Keratinocyte (primary cell): ENCODE results near the gene CSNK1D. TPM values are rescaled to one million over a fixed set of nuclear protein-coding genes. Genes with fewer than 3 reads are reported as not detected.
A peak's percentile ranks its signal among the peaks of the same experiment; 100 is the strongest.

Experiments
- DNase-seq: peaks from one replicate; pipeline ENCODE4 v3.0.0-alpha.2; 2011; ENCODE audit warnings: low read depth, missing footprints, low spot score
- FAIRE-seq: peaks from 2 replicates; lab custom pipeline; 2011; peaks lifted over from hg19 to GRCh38; lab: Jason Lieb, UNC
- H2AFZ ChIP-seq: 2 replicates; pipeline ENCODE4 v1.6.0; 2012; ENCODE audit warnings: low read length, control low read depth, inconsistent platforms; ENCODE audit not compliant: control insufficient read depth
- H3K27ac ChIP-seq: 2 replicates; pipeline ENCODE4 v1.5.1; 2011; ENCODE audit warnings: low read length; ENCODE audit not compliant: control insufficient read depth, insufficient read depth
- H3K27me3 ChIP-seq: 3 replicates; pipeline ENCODE4 v1.6.0; 2011; ENCODE audit warnings: low read length; ENCODE audit not compliant: control insufficient read depth, insufficient read depth; ENCODE audit errors: extremely low read depth
- H3K36me3 ChIP-seq, 2 experiments: 2 replicates in 1 of 2; 3 replicates in 1 of 2; pipeline ENCODE4 v1.5.1; 2011; ENCODE audit warnings: low read length in 2 of 2, mild to moderate bottlenecking in 1 of 2; ENCODE audit not compliant: control insufficient read depth in 2 of 2, insufficient read depth in 2 of 2; ENCODE audit errors: extremely low read depth in 1 of 2
- H3K4me1 ChIP-seq: 3 replicates; pipeline ENCODE4 v1.5.1; 2011; ENCODE audit warnings: low read length; ENCODE audit not compliant: control insufficient read depth, insufficient read depth; ENCODE audit errors: extremely low read depth
- H3K4me2 ChIP-seq: 3 replicates; pipeline ENCODE4 v1.6.0; 2011; ENCODE audit warnings: low read depth, low read length; ENCODE audit not compliant: control insufficient read depth, insufficient read depth; ENCODE audit errors: extremely low read depth
- H3K4me3 ChIP-seq, 3 experiments: fragments of 200-600 bp in 1 of 3; sonication (generic) in 1 of 3; 2 replicates in 2 of 3; 3 replicates in 1 of 3; pipeline ENCODE4 v1.5.1; 2011 to 2016; ENCODE audit warnings: low read length in 3 of 3, mild to moderate bottlenecking in 3 of 3, control low read depth in 2 of 3, inconsistent platforms in 1 of 3, low read depth in 1 of 3, mixed read lengths in 1 of 3, mixed run types in 1 of 3, moderate library complexity in 1 of 3; ENCODE audit not compliant: control insufficient read depth in 2 of 3, insufficient read depth in 2 of 3; ENCODE audit errors: extremely low read depth in 1 of 3
- H3K79me2 ChIP-seq: 2 replicates; pipeline ENCODE4 v1.6.0; 2012; ENCODE audit warnings: low read length; ENCODE audit not compliant: control insufficient read depth, insufficient read depth
- H3K9ac ChIP-seq: 3 replicates; pipeline ENCODE4 v1.6.0; 2011; ENCODE audit warnings: low read length; ENCODE audit not compliant: control insufficient read depth, insufficient read depth; ENCODE audit errors: extremely low read depth
- H3K9me1 ChIP-seq: 3 replicates; pipeline ENCODE4 v1.6.0; 2011; ENCODE audit warnings: low read length; ENCODE audit not compliant: control insufficient read depth, insufficient read depth; ENCODE audit errors: extremely low read depth
- H3K9me3 ChIP-seq: 2 replicates; pipeline ENCODE4 v1.5.1; 2012; ENCODE audit warnings: low read depth, low read length; ENCODE audit not compliant: control insufficient read depth
- H4K20me1 ChIP-seq: 3 replicates; pipeline ENCODE4 v1.6.0; 2011; ENCODE audit warnings: low read length; ENCODE audit not compliant: control insufficient read depth, insufficient read depth; ENCODE audit errors: extremely low read depth
- CTCF ChIP-seq, 3 experiments: IDR thresholded peaks in 1 of 3; conservative IDR thresholded peaks in 1 of 3; optimal IDR thresholded peaks in 1 of 3; 2 replicates in 2 of 3; 3 replicates in 1 of 3; pipeline versions ENCODE3 to v1.5.1; 2011; ENCODE audit warnings: low read length in 3 of 3, mild to moderate bottlenecking in 3 of 3, moderate library complexity in 2 of 3, control low read depth in 1 of 3, inconsistent platforms in 1 of 3; ENCODE audit not compliant: insufficient read depth in 2 of 3; ENCODE audit errors: extremely low read depth in 1 of 3
- EZH2 ChIP-seq: IDR thresholded peaks from one replicate; pipeline ENCODE4 v1.6.1; 2012; ENCODE audit warnings: inconsistent platforms, mild to moderate bottlenecking, low read length, moderate library complexity
- dilution Hi-C: fragments of 300-500 bp; cut with MboI; formaldehyde crosslinking; loops from one replicate; pipeline ENCODE4 v1.7.0; 2020; ENCODE audit warnings: low sequenced_read_pairs; ENCODE audit not compliant: extremely low pct_ligation_motif_present
- polyA minus RNA-seq, 3 experiments: library from RNA; depleted of rRNA, polyadenylated mRNA; stranded (reverse); fragments of >200 nt; gene quantifications; 1 replicate in 1 of 3; 2 replicates in 1 of 3; 3 replicates in 1 of 3; pipeline ENCODE4 v1.2.3, GENCODE V29; 2011
- polyA plus RNA-seq, 5 experiments: library from polyadenylated mRNA; depleted of rRNA in 3 of 5; stranded (reverse) in 3 of 5; stranded (forward) in 1 of 5; unstranded in 1 of 5; fragments of >200 nt; gene quantifications; 1 replicate in 1 of 5; 2 replicates in 3 of 5; 3 replicates in 1 of 5; pipeline versions ENCODE4 v1.2.1 to v1.2.3, GENCODE V29; 2011 to 2012; ENCODE audit warnings: missing spikeins in 2 of 5, low read depth in 1 of 5, low replicate concordance in 1 of 5

CSNK1D gene
- 61.8 to 173 TPM (median 86.0 TPM) in 3 replicates for polyA plus RNA-seq
- polyA plus RNA-seq (2011; ENCODE audit: low read depth), result 33.8 TPM
- 123 and 135 TPM in 2 replicates for polyA plus RNA-seq (2011; cell fraction: cytosol; rRNA removed)
- polyA plus RNA-seq (2011; cell fraction: nucleus; rRNA removed), result 286 and 337 TPM in 2 replicates
- 88.4 and 107 TPM in 2 replicates for polyA plus RNA-seq (2012; ENCODE audit: low replicate concordance)
- 75.4 to 226 TPM (median 76.3 TPM) in 3 replicates for polyA minus RNA-seq
- polyA minus RNA-seq (2011; cell fraction: cytosol; rRNA and poly(A)+ RNA removed), result 74.2 TPM
- polyA minus RNA-seq (2011; cell fraction: nucleus; rRNA and poly(A)+ RNA removed), result 57.8 and 84.6 TPM in 2 replicates

GRCh38 chr17:82273327-82274133 is at the start of gene CSNK1D:
Gene CSNK1D (minus strand): TSS chr17:82273700. CDS start chr17:82273381, 319 bp downstream.
- H4K20me1 ChIP-seq, result peaks cover 34% of the 10 kb centered on the region
- no peaks in the 10 kb centered on the region for H3K9me3 ChIP-seq
- peaks cover 46% of the 10 kb centered on the region for H3K79me2 ChIP-seq
- H2AFZ ChIP-seq, result peak within 1 kb of the TSS; percentile 79
- peaks cover 10% of the 10 kb centered on the region for H3K9me1 ChIP-seq
- peak within 1 kb of the TSS; percentile 86 for H3K9ac ChIP-seq
- FAIRE-seq, result no peak
- dilution Hi-C loops, result no loop called here
- TF ChIP-seq EZH2 (no peak), CTCF (optimal IDR thresholded peaks at IDR 0.05 in 1 of 3, IDR thresholded peaks at IDR 0.05 in 1 of 3, conservative IDR thresholded peaks at IDR 0.05 in 1 of 3; ENCODE audit: extremely low read depth in 1 of 3, insufficient read depth in 2 of 3, low read length in 3 of 3) (no peak)
- peaks cover 24% of the 10 kb centered on the region for H3K4me1 ChIP-seq
- no peaks in the 10 kb centered on the region for H3K27me3 ChIP-seq
- peak within 1 kb of the TSS; percentile 86 to 91 (median 89) for H3K4me3 ChIP-seq
- H3K4me2 ChIP-seq, result peak within 1 kb of the TSS; percentile 76
- peaks cover 10 to 28% of the 10 kb centered on the region in 2 experiments for H3K36me3 ChIP-seq
- peak within 1 kb of the TSS; percentile 83 for H3K27ac ChIP-seq
- DNase-seq, result no peak

- no peak overlapping the region for H3K4me2 ChIP-seq
- H3K27me3 ChIP-seq, result peaks cover 20% of the 10 kb centered on the region
- H3K9me3 ChIP-seq, result peaks cover 15% of the 10 kb centered on the region
- H3K27ac ChIP-seq, result no peak overlapping the region
- no peaks in the 10 kb centered on the region for H3K79me2 ChIP-seq
- peaks cover 3% of the 10 kb centered on the region for H4K20me1 ChIP-seq
- H3K9ac ChIP-seq, result no peak overlapping the region
- DNase-seq (no peak), FAIRE-seq (no peak)
- H3K36me3 ChIP-seq, result no peaks in the 10 kb centered on the region
- peaks cover 9% of the 10 kb centered on the region for H3K4me1 ChIP-seq
- H3K4me3 ChIP-seq, result no peak overlapping the region
- TF ChIP-seq CTCF (optimal IDR thresholded peaks at IDR 0.05 in 1 of 3, IDR thresholded peaks at IDR 0.05 in 1 of 3, conservative IDR thresholded peaks at IDR 0.05 in 1 of 3; ENCODE audit: extremely low read depth in 1 of 3, insufficient read depth in 2 of 3, low read length in 3 of 3), result no peak
- no peak for TF ChIP-seq EZH2
- H2AFZ ChIP-seq, result no peak overlapping the region
- peaks cover 2% of the 10 kb centered on the region for H3K9me1 ChIP-seq
- dilution Hi-C loops, result no loop called here
Observed at GRCh38 chr17:82322526-82323453, 49.3 kb upstream of the CSNK1D start.
